ENCODE results near the gene INAFM1. TPM values are rescaled to one million over a fixed set of nuclear protein-coding genes. Genes with fewer than 3 reads are reported as not detected.

The INAFM1 gene
- total RNA-seq, 1 experiment from 2014 or later, result 8.1 TPM

GRCh38 chr19:47309608-47310007, 34.9 kb downstream of the INAFM1 start, which contains the start of gene C5AR1:
TSS of gene C5AR1 (plus strand) at chr19:47309861. CDS start at chr19:47309896, 35 bp downstream.
- Mint-ChIP-seq H3K4me3 (no peak within 1 kb of the TSS), H3K27me3 (ENCODE audit: low read depth) (peaks cover 17% of the 10 kb centered on the region), H3K36me3 (no peaks in the 10 kb centered on the region), H3K4me1 (peaks cover 2% of the 10 kb centered on the region), H3K27ac (no peak within 1 kb of the TSS), H3K9me3 (peaks cover 4% of the 10 kb centered on the region; the same call in 1 of the 2 replicates)
- POLR2A ChIA-PET, result no interaction called here
- CTCF ChIA-PET, result interaction anchor here (0.7 to 1.5 kb wide), 6 partner anchors 9 to 118 kb away, joined by 3 to 16 read pairs (median 4); partner anchors contain the start of gene DHX34
- TF ChIP-seq ZNF232 (CRISPR knock-in tag; IDR thresholded peaks at IDR 0.05) (no peak), JAZF1 (CRISPR knock-in tag; IDR thresholded peaks at IDR 0.05) (no peak)
- no peak for DNase-seq (ENCODE audit: low spot score)
- no peak; the same call in 1 of the 2 replicates for ATAC-seq

GRCh38 chr19:47310323-47310722, 35.6 kb downstream of the INAFM1 start:
- Mint-ChIP-seq H3K36me3 (no peaks in the 10 kb centered on the region), H3K4me3 (no peak overlapping the region), H3K4me1 (peaks cover 4% of the 10 kb centered on the region), H3K9me3 (peaks cover 8% of the 10 kb centered on the region; the same call in 1 of the 2 replicates), H3K27ac (no peak overlapping the region), H3K27me3 (ENCODE audit: low read depth) (peaks cover 20% of the 10 kb centered on the region)
- DNase-seq (ENCODE audit: low spot score), result no peak
- ChIA-PET POLR2A (no interaction called here), CTCF (no interaction called here)
- TF ChIP-seq AFF4 (CRISPR knock-in tag; IDR thresholded peaks at IDR 0.05; ENCODE audit: borderline replicate concordance) (no peak), ESRRA (CRISPR knock-in tag; IDR thresholded peaks at IDR 0.05; ENCODE audit: borderline replicate concordance) (no peak), STAT6 (CRISPR knock-in tag; conservative IDR thresholded peaks at IDR 0.05; ENCODE audit: low read depth) (no peak), GRHL2 (CRISPR knock-in tag; IDR thresholded peaks at IDR 0.05; ENCODE audit: insufficient replicate concordance, severe bottlenecking) (no peak), CDX4 (CRISPR knock-in tag; IDR thresholded peaks at IDR 0.05; ENCODE audit: borderline replicate concordance) (no peak), ETV6 (CRISPR knock-in tag; IDR thresholded peaks at IDR 0.05) (no peak)
- no peak for ATAC-seq

GRCh38 chr19:47310819-47311218, 36.1 kb downstream of the INAFM1 start:
- TF ChIP-seq ZNF219 (CRISPR knock-in tag; IDR thresholded peaks at IDR 0.05; ENCODE audit: borderline replicate concordance), result no peak
- TF ChIP-seq GABPB1 (CRISPR knock-in tag; IDR thresholded peaks at IDR 0.05), result peak; percentile 99
- DNase-seq (ENCODE audit: low spot score), result no peak
- Mint-ChIP-seq H3K4me1 (peaks cover 5% of the 10 kb centered on the region; the same call in 1 of the 2 replicates), H3K27ac (no peak overlapping the region), H3K9me3 (peaks cover 8% of the 10 kb centered on the region; the same call in 1 of the 2 replicates), H3K36me3 (no peaks in the 10 kb centered on the region), H3K4me3 (no peak overlapping the region), H3K27me3 (ENCODE audit: low read depth) (peaks cover 19% of the 10 kb centered on the region)
- ChIA-PET CTCF (no interaction called here), POLR2A (no interaction called here)
- no peak for ATAC-seq

- no peaks in the 10 kb centered on the region for H3K36me3 Mint-ChIP-seq
- DNase-seq (ENCODE audit: low spot score), result no peak
- peaks cover 8% of the 10 kb centered on the region; the same call in 1 of the 2 replicates for H3K9me3 Mint-ChIP-seq
- CTCF ChIA-PET, result interaction anchor here (1.8 kb wide), 1 partner anchor 36 kb away, joined by 4 read pairs; the partner anchor contains the start of gene DHX34
- POLR2A ChIA-PET, result no interaction called here
- H3K27me3 Mint-ChIP-seq (ENCODE audit: low read depth), result peaks cover 11% of the 10 kb centered on the region; the same call in 1 of the 2 replicates
- H3K4me1 Mint-ChIP-seq, result peaks cover 5% of the 10 kb centered on the region; the same call in 1 of the 2 replicates
- no peak overlapping the region for H3K4me3 Mint-ChIP-seq
- TF ChIP-seq ZBTB21 (CRISPR knock-in tag; IDR thresholded peaks at IDR 0.05; ENCODE audit: borderline replicate concordance) (no peak), ZNF232 (CRISPR knock-in tag; IDR thresholded peaks at IDR 0.05) (no peak), NFYB (CRISPR knock-in tag; conservative IDR thresholded peaks at IDR 0.05; ENCODE audit: low read depth) (no peak), NFATC4 (CRISPR knock-in tag; IDR thresholded peaks at IDR 0.05) (no peak), MYBL2 (CRISPR knock-in tag; IDR thresholded peaks at IDR 0.05) (no peak), RELA (CRISPR knock-in tag; IDR thresholded peaks at IDR 0.05; ENCODE audit: borderline replicate concordance) (no peak), PRRX2 (CRISPR knock-in tag; IDR thresholded peaks at IDR 0.05) (no peak), GRHL2 (CRISPR knock-in tag; IDR thresholded peaks at IDR 0.05; ENCODE audit: insufficient replicate concordance, severe bottlenecking) (no peak)
- no peak for ATAC-seq
- no peak overlapping the region for H3K27ac Mint-ChIP-seq
These were observed 37.8 kb downstream of the INAFM1 start for GRCh38 chr19:47312366-47313006.

All from WTC11 (cell line).